ENCODE data around the gene GABPB1.

The GABPB1 gene

GRCh38 chr15:50341616-50342136 lies 13.3 kb downstream of the GABPB1 start:
- DNase-seq: no peak

- no peak for DNase-seq
Observed at GRCh38 chr15:50340416-50340815, 14.6 kb downstream of the GABPB1 start.

GRCh38 chr15:50339717-50340116 lies 15.3 kb downstream of the GABPB1 start:
- DNase-seq: no peak

GRCh38 chr15:50335251-50335650 lies 19.7 kb downstream of the GABPB1 start:
- no peak for DNase-seq

- no peak for DNase-seq
Observed at GRCh38 chr15:50333229-50333628, 21.8 kb downstream of the GABPB1 start.

GRCh38 chr15:50330921-50331320 lies 24.1 kb downstream of the GABPB1 start:
- no peak for DNase-seq

GRCh38 chr15:50328116-50328515 lies 26.9 kb downstream of the GABPB1 start:
- DNase-seq: no peak

- no peak for DNase-seq
Observed at GRCh38 chr15:50321680-50322210, 33.3 kb downstream of the GABPB1 start.

- no peak for DNase-seq
Observed at GRCh38 chr15:50320504-50320903, 34.5 kb downstream of the GABPB1 start.

- no peak for DNase-seq
Observed at GRCh38 chr15:50318697-50319096, 36.3 kb downstream of the GABPB1 start.

GRCh38 chr15:50315814-50316630 lies 39.0 kb downstream of the GABPB1 start:
- DNase-seq: peak; percentile 63

- DNase-seq: no peak
Observed at GRCh38 chr15:50312636-50313035, 42.4 kb downstream of the GABPB1 start.

GRCh38 chr15:50307799-50308198 lies 47.2 kb downstream of the GABPB1 start:
- DNase-seq: no peak

- no peak for DNase-seq
Observed at GRCh38 chr15:50304836-50305235, 50.2 kb downstream of the GABPB1 start.

- no peak for DNase-seq
Observed at GRCh38 chr15:50302581-50302980, 52.4 kb downstream of the GABPB1 start.

- DNase-seq: no peak
Observed at GRCh38 chr15:50298340-50298739, 56.7 kb downstream of the GABPB1 start.

- no peak for DNase-seq
Observed at GRCh38 chr15:50295966-50296365, 59.0 kb downstream of the GABPB1 start.

- no peak for DNase-seq
Observed at GRCh38 chr15:50289749-50290148, 65.2 kb downstream of the GABPB1 start.

GRCh38 chr15:50287324-50288116 lies 67.5 kb downstream of the GABPB1 start:
- no peak for DNase-seq

- no peak for DNase-seq
Observed at GRCh38 chr15:50281427-50281826, 73.6 kb downstream of the GABPB1 start.

GRCh38 chr15:50280271-50280670 lies 74.7 kb downstream of the GABPB1 start:
- DNase-seq: no peak

GRCh38 chr15:50278496-50278895 lies 76.5 kb downstream of the GABPB1 start:
- no peak for DNase-seq

- no peak for DNase-seq
Observed at GRCh38 chr15:50277370-50277769, 77.6 kb downstream of the GABPB1 start.

- no peak for DNase-seq
Observed at GRCh38 chr15:50275908-50276307, 79.1 kb downstream of the GABPB1 start.

Data from CD4-positive, alpha-beta T cell treated with Interleukin-12 subunit alpha and Interleukin-12 subunit beta, for 1 hour (primary cell).